Ishikawa (cell line): ENCODE measurements around the gene C19orf47.

ENCODE experiments used
- CEBPB ChIP-seq: IDR thresholded peaks from 2 replicates; pipeline ENCODE4 v1.6.1; 2012
- CREB1 ChIP-seq: IDR thresholded peaks from 2 replicates; pipeline ENCODE4 v1.6.1; 2012; ENCODE audit warnings: low read depth
- EGR1 ChIP-seq: IDR thresholded peaks from 2 replicates; pipeline ENCODE4 v1.6.1; 2012
- EP300 ChIP-seq: IDR thresholded peaks from 2 replicates; pipeline ENCODE4 v1.6.1; 2012; ENCODE audit warnings: borderline replicate concordance
- FOXM1 ChIP-seq: IDR thresholded peaks from 2 replicates; pipeline ENCODE4 v1.6.1; 2012; ENCODE audit warnings: low read depth, borderline replicate concordance
- MAX ChIP-seq: IDR thresholded peaks from 2 replicates; pipeline ENCODE4 v1.6.1; 2012
- NFIC ChIP-seq: IDR thresholded peaks from 2 replicates; pipeline ENCODE4 v1.6.1; 2012
- RAD21 ChIP-seq: IDR thresholded peaks from 2 replicates; pipeline ENCODE4 v1.6.1; 2012; ENCODE audit warnings: low read depth
- REST ChIP-seq: IDR thresholded peaks from 2 replicates; pipeline ENCODE4 v1.6.1; 2012; ENCODE audit warnings: low read depth, mild to moderate bottlenecking
- TAF1 ChIP-seq: IDR thresholded peaks from 2 replicates; pipeline ENCODE4 v1.6.1; 2012; ENCODE audit warnings: low read depth, mild to moderate bottlenecking
- TCF12 ChIP-seq: IDR thresholded peaks from 2 replicates; pipeline ENCODE4 v1.6.1; 2012; ENCODE audit warnings: low read depth
- TEAD4 ChIP-seq: IDR thresholded peaks from 2 replicates; pipeline ENCODE4 v1.6.1; 2012
- USF1 ChIP-seq: IDR thresholded peaks from 2 replicates; pipeline ENCODE4 v1.6.1; 2012
- YY1 ChIP-seq: IDR thresholded peaks from 2 replicates; pipeline ENCODE4 v1.6.1; 2012; ENCODE audit warnings: low read depth
- ZBTB7A ChIP-seq: IDR thresholded peaks from 2 replicates; pipeline ENCODE4 v1.6.1; 2012; ENCODE audit warnings: low read depth

The C19orf47 gene

GRCh38 chr19:40284251-40284500 lies 64.0 kb downstream of the C19orf47 start:
- no peak for TF ChIP-seq EGR1
- TF ChIP-seq REST, result no peak
- no peak for TF ChIP-seq TAF1
- TF ChIP-seq YY1, result no peak
- TF ChIP-seq TCF12, result no peak
- TF ChIP-seq CREB1, result no peak
- no peak for TF ChIP-seq ZBTB7A
- no peak for TF ChIP-seq RAD21
- no peak for TF ChIP-seq CEBPB
- no peak for TF ChIP-seq EP300
- no peak for TF ChIP-seq TEAD4

- TF ChIP-seq NFIC (no peak), TCF12 (no peak), MAX (no peak)
These were observed 64.6 kb downstream of the C19orf47 start for GRCh38 chr19:40283414-40284250.

GRCh38 chr19:40282920-40283319 lies 65.3 kb downstream of the C19orf47 start:
- TF ChIP-seq CREB1 (no peak), EP300 (no peak), FOXM1 (no peak), CEBPB (no peak), YY1 (no peak), USF1 (no peak), TCF12 (no peak), TEAD4 (no peak), MAX (no peak)

GRCh38 chr19:40282209-40282580 lies 66.0 kb downstream of the C19orf47 start:
- no peak for TF ChIP-seq CEBPB
- TF ChIP-seq CREB1, result no peak
- no peak for TF ChIP-seq EGR1
- no peak for TF ChIP-seq FOXM1
- TF ChIP-seq RAD21, result no peak
- no peak for TF ChIP-seq TCF12
- TF ChIP-seq NFIC, result no peak
- TF ChIP-seq TEAD4, result no peak
- TF ChIP-seq EP300, result no peak
- TF ChIP-seq MAX, result no peak
- no peak for TF ChIP-seq YY1
- no peak for TF ChIP-seq TAF1
- no peak for TF ChIP-seq ZBTB7A
- no peak for TF ChIP-seq USF1
- no peak for TF ChIP-seq REST

GRCh38 chr19:40281381-40282208 lies 66.6 kb downstream of the C19orf47 start:
- no peak for TF ChIP-seq NFIC
- TF ChIP-seq RAD21, result no peak
- no peak for TF ChIP-seq TAF1
- no peak for TF ChIP-seq CREB1
- TF ChIP-seq MAX, result no peak
- TF ChIP-seq YY1, result no peak
- TF ChIP-seq ZBTB7A, result no peak
- no peak for TF ChIP-seq CEBPB
- no peak for TF ChIP-seq TEAD4
- TF ChIP-seq TCF12, result no peak
- no peak for TF ChIP-seq REST
